Naive thymus-derived CD4-positive, alpha-beta T cell (primary cell): ENCODE results near the gene TNNI3K. TPM values are rescaled to one million over a fixed set of nuclear protein-coding genes. Genes with fewer than 3 reads are reported as not detected.

Experiments
- ATAC-seq: fragments of 150-1000 bp; cut with Tn5 transposase; 2 replicates; pipeline ENCODE4 v1.10.0; 2021; ENCODE audit warnings: mild to moderate bottlenecking, moderate library complexity
- CTCF ChIA-PET: fragments of 350-600 bp; sonication (Branson Sonifier 250); formaldehyde crosslinking; loops from one replicate; lab custom pipeline; 2021; ENCODE audit warnings: antibody characterized with exemption; lab: Charles Lee
- POLR2A ChIA-PET: fragments of 350-600 bp; sonication (Branson Sonifier 250); formaldehyde crosslinking; loops from one replicate; lab custom pipeline; 2021; ENCODE audit warnings: antibody characterized with exemption, inconsistent platforms; lab: Charles Lee
- DNase-seq, 9 donors: peaks; one replicate each; pipeline versions ENCODE4 v3.0.0 to v3.0.0-alpha.2; 2020 to 2022; ENCODE audit warnings: mixed read lengths in 1 of 9
- H3K27ac ChIP-seq: one replicate; pipeline ENCODE4 v1.7.0; 2013; ENCODE audit warnings: mild to moderate bottlenecking, low read depth, low read length, moderate library complexity
- H3K27me3 ChIP-seq, 2 donors: one replicate each; pipeline ENCODE4 v1.7.0; 2013; ENCODE audit warnings: low read length in 2 of 2, mild to moderate bottlenecking in 2 of 2, moderate library complexity in 2 of 2; ENCODE audit not compliant: control insufficient read depth in 2 of 2, insufficient read depth in 2 of 2
- H3K36me3 ChIP-seq, 3 experiments: 1 replicate in 2 of 3; 2 replicates in 1 of 3; pipeline ENCODE4 v1.7.0; 2013; ENCODE audit warnings: low read length in 3 of 3, mild to moderate bottlenecking in 3 of 3, moderate library complexity in 1 of 3; ENCODE audit not compliant: insufficient read depth in 3 of 3, control insufficient read depth in 2 of 3
- H3K4me1 ChIP-seq, 2 donors: one replicate each; pipeline ENCODE4 v1.7.0; 2013; ENCODE audit warnings: low read length in 2 of 2, mild to moderate bottlenecking in 2 of 2, moderate library complexity in 1 of 2; ENCODE audit not compliant: control insufficient read depth in 2 of 2, insufficient read depth in 2 of 2
- H3K4me3 ChIP-seq: 2 replicates; pipeline ENCODE4 v1.7.0; 2013; ENCODE audit warnings: mild to moderate bottlenecking, low read length
- H3K9me3 ChIP-seq, 3 experiments: 1 replicate in 2 of 3; 2 replicates in 1 of 3; pipeline ENCODE4 v1.7.0; 2013; ENCODE audit warnings: low read length in 3 of 3; ENCODE audit not compliant: control insufficient read depth in 2 of 3
- H3K27ac Mint-ChIP-seq, 9 donors: one replicate each; pipeline ENCODE4 v1.8.0; 2020 to 2022; ENCODE audit warnings: mixed read lengths in 9 of 9, mild to moderate bottlenecking in 8 of 9, moderate library complexity in 5 of 9, inconsistent platforms in 2 of 9
- H3K27me3 Mint-ChIP-seq, 5 donors: one replicate each; pipeline ENCODE4 v1.8.0; 2021 to 2022; ENCODE audit warnings: mixed read lengths in 5 of 5, mild to moderate bottlenecking in 1 of 5
- H3K36me3 Mint-ChIP-seq, 5 donors: one replicate each; pipeline ENCODE4 v1.8.0; 2020 to 2022; ENCODE audit warnings: mixed read lengths in 5 of 5, mild to moderate bottlenecking in 3 of 5, inconsistent platforms in 1 of 5
- H3K4me1 Mint-ChIP-seq, 7 donors: one replicate each; pipeline ENCODE4 v1.8.0; 2020 to 2022; ENCODE audit warnings: mixed read lengths in 7 of 7, mild to moderate bottlenecking in 3 of 7, inconsistent platforms in 1 of 7
- H3K4me3 Mint-ChIP-seq, 10 donors: one replicate each; pipeline ENCODE4 v1.8.0; 2020 to 2022; ENCODE audit warnings: mild to moderate bottlenecking in 10 of 10, mixed read lengths in 10 of 10, moderate library complexity in 6 of 10, inconsistent platforms in 2 of 10
- H3K9me3 Mint-ChIP-seq, 11 donors: one replicate each; pipeline ENCODE4 v1.8.0; 2020 to 2022; ENCODE audit warnings: mixed read lengths in 11 of 11, mild to moderate bottlenecking in 4 of 11, inconsistent platforms in 1 of 11, moderate library complexity in 1 of 11
- intact Hi-C, 2 donors: fragments of 100-400 bp; cut with micrococcal nuclease; formaldehyde crosslinking; loops; one replicate each; pipeline ENCODE4 v1.15.1; 2023
- polyA plus RNA-seq, 2 donors: library from polyadenylated mRNA; unstranded; fragments of 300-500 nt; fragmentation: Illumina TruSeq; gene quantifications; one replicate each; pipeline ENCODE4 v1.2.3, GENCODE V29; 2021
- total RNA-seq, 6 experiments: library from RNA in 5 of 6; stranded (reverse) in 5 of 6; gene quantifications; 1 replicate in 5 of 6; 2 replicates in 1 of 6; pipeline ENCODE4 v1.2.3 and lab custom pipeline; 2021 to 2026

The TNNI3K gene
- total and polyA plus RNA-seq, 7 experiments from 2014 or later, result 0.41 TPM; not detected in 6

DNA sequence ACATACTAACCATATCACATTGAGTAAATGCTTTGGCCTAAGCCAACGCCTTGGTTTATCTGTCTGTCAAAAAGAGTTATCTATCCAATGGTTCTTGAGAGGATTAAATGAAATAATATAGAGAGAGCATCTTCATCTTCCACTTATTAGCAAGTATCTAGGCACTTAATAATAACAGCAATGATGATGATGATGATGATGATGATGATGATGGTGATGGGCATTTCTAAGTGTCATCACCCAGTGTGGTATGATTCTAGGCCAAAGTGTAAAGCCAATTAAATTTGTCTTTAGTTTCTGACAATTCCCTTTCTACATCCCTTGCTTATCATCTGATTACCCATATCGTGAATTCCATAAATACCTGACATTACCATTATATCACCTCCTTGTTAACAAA is 342.9 kb downstream of the TNNI3K start:
- H3K27me3 Mint-ChIP-seq, result peaks cover 0 to 5% (median 0%) of the 10 kb centered on the region in 5 donors
- intact Hi-C loops, result no loop called here
- H3K4me1 Mint-ChIP-seq, result peaks cover 0 to 2% (median 0%) of the 10 kb centered on the region in 7 donors
- H3K9me3 ChIP-seq, result no peaks in the 10 kb centered on the region
- no peak for ATAC-seq
- no peak overlapping the region for H3K27ac ChIP-seq
- no peaks in the 10 kb centered on the region for H3K4me1 ChIP-seq
- no peaks in the 10 kb centered on the region for H3K27me3 ChIP-seq
- H3K36me3 ChIP-seq, result no peaks in the 10 kb centered on the region
- no peak for DNase-seq
- no peak overlapping the region for H3K4me3 ChIP-seq
- CTCF ChIA-PET, result no interaction called here
- no peaks in the 10 kb centered on the region for H3K36me3 Mint-ChIP-seq
- H3K4me3 Mint-ChIP-seq, result no peak overlapping the region
- H3K27ac Mint-ChIP-seq, result no peak overlapping the region
- H3K9me3 Mint-ChIP-seq, result peaks cover 0 to 3% (median 0%) of the 10 kb centered on the region in 11 donors
- POLR2A ChIA-PET, result no interaction called here

DNA sequence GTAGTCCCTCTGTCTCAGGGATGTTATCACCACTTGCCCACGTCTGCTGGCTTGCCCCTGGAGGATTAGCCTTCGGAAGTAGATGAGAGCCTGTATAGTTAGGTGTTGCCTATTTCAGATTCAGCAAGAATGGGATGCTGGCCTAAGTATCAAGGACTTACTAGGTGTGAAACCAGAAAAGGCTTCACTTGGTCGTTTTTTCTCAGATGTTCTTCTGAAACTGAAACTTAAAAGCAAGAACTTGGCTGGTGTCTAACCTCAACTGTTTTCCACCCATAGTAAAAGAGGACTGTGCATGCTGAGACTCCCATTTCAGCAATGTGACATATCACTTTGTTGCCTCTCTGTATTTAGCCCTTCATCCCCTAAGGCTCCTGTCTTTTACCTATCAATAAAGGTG is 344.2 kb downstream of the TNNI3K start:
- DNase-seq, result no peak
- no peak overlapping the region for H3K27ac Mint-ChIP-seq

DNA sequence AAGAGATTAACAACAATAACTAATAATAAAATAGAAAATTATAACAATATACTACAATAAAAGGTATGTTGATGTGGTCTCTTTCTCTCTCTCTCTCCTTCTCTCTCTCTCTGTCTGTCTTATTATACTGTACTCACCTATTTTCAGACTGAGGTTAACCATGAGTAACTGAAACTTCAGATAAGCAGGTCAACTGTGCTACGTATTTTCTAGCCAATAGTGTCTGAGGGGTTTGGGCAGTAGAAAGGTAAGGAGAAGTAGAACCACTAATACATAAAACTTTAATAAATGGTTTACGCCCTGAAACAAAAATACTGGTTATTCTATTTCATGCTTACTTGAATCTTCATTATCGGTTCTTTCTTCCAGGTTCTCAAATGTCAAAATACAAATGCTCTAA is 348.2 kb downstream of the TNNI3K start:
- Histone ChIP-seq H3K27ac (no peak overlapping the region), H3K36me3 (no peaks in the 10 kb centered on the region), H3K9me3 (no peaks in the 10 kb centered on the region), H3K4me3 (no peak overlapping the region), H3K27me3 (no peaks in the 10 kb centered on the region), H3K4me1 (no peaks in the 10 kb centered on the region)
- Mint-ChIP-seq H3K27me3 (peaks cover 0 to 8% (median 3%) of the 10 kb centered on the region in 5 donors), H3K27ac (no peak overlapping the region), H3K36me3 (no peaks in the 10 kb centered on the region), H3K4me3 (no peak overlapping the region), H3K9me3 (no peaks in the 10 kb centered on the region), H3K4me1 (peaks cover 0 to 5% (median 0%) of the 10 kb centered on the region in 7 donors)
- DNase-seq (no peak), ATAC-seq (no peak)
- intact Hi-C loops, result no loop called here
- ChIA-PET POLR2A (no interaction called here), CTCF (no interaction called here)

More for the DNA sequence above, 344.2 kb downstream of the TNNI3K start:
- Histone ChIP-seq H3K9me3 (no peaks in the 10 kb centered on the region), H3K4me1 (no peaks in the 10 kb centered on the region), H3K36me3 (no peaks in the 10 kb centered on the region), H3K27me3 (no peaks in the 10 kb centered on the region), H3K4me3 (no peak overlapping the region), H3K27ac (no peak overlapping the region)
- Mint-ChIP-seq H3K36me3 (no peaks in the 10 kb centered on the region), H3K9me3 (peaks cover 0 to 3% (median 0%) of the 10 kb centered on the region in 11 donors), H3K27me3 (peaks cover 0 to 12% (median 0%) of the 10 kb centered on the region in 5 donors), H3K4me1 (peaks cover 0 to 2% (median 0%) of the 10 kb centered on the region in 7 donors), H3K4me3 (no peak overlapping the region)
- intact Hi-C loops, result no loop called here
- POLR2A ChIA-PET, result no interaction called here
- CTCF ChIA-PET, result interaction anchor here (0.5 kb wide), 1 partner anchor 8 kb away, joined by 3 read pairs; no protein-coding TSS in a partner anchor
- peak; percentile 34 for ATAC-seq

DNA sequence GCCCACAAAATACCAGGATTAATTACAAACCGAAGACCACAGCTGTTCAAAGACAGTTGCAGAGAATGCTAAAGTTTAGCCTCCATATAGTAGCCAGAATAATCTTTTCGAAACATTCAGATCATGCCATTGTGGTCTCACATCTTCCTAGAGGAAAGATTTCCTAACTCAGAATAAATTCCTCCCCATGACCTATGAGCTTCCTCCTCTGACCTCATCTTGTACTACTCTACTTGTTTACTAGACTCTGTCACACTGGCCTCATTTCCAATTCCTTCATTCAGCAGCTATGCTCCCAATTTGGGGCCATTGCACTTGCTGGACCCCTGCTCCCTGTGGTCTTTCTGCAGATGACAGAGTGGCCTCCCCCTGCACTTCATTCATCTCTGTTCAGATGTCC is 349.0 kb downstream of the TNNI3K start:
- POLR2A ChIA-PET, result no interaction called here
- CTCF ChIA-PET, result no interaction called here
- no peak overlapping the region for H3K4me3 Mint-ChIP-seq

DNA sequence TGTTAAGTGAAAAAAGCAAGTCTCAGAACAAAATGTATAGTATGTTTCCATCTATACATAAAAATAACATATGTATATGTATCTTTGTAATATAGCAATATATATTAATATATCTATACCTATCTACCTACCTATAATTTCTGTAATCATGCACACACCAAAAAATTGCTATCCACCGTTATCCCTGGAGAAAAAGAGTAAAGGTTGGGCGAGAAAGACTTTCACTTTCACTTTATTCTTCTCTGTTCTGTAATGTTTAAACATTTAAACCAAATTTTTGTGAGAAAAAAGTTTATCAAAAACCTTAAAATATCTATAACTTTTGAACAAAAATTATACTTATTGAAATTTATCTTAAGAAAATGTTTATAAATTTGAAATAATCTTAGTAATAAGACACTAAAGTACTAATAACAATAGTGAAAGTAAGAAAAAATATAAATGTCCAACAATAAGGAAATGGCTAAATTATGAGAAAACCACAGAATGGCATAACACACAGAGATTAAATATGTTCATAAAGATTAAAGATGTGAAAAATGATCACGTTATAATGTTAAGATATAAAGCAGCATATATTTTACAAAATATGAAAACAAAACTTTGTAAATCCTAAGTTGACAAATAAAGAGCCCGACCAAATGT is 351.2 kb downstream of the TNNI3K start:
- H3K27me3 ChIP-seq, result no peaks in the 10 kb centered on the region
- Mint-ChIP-seq H3K9me3 (peaks cover 0 to 2% (median 0%) of the 10 kb centered on the region in 11 donors), H3K27ac (no peak overlapping the region), H3K4me3 (peak overlapping the region in 4 of 10 donors; percentile 2 to 49 (median 26)), H3K36me3 (no peaks in the 10 kb centered on the region), H3K27me3 (peaks cover 0 to 10% (median 8%) of the 10 kb centered on the region in 5 donors), H3K4me1 (peaks cover 0 to 5% (median 0%) of the 10 kb centered on the region in 7 donors)
- H3K9me3 ChIP-seq, result no peaks in the 10 kb centered on the region
- CTCF ChIA-PET, result no interaction called here
- intact Hi-C loops, result no loop called here
- no peaks in the 10 kb centered on the region for H3K36me3 ChIP-seq
- no peak overlapping the region for H3K27ac ChIP-seq
- POLR2A ChIA-PET, result interaction anchor here (0.6 kb wide), 1 partner anchor 64 kb away, joined by 6 read pairs; no protein-coding TSS in a partner anchor
- ATAC-seq, result no peak
- H3K4me1 ChIP-seq, result no peaks in the 10 kb centered on the region
- DNase-seq, result no peak
- no peak overlapping the region for H3K4me3 ChIP-seq

More for the DNA sequence above, 349.0 kb downstream of the TNNI3K start:
- intact Hi-C loops, result no loop called here
- DNase-seq, result no peak
- H3K4me1 Mint-ChIP-seq, result peaks cover 0 to 5% (median 0%) of the 10 kb centered on the region in 7 donors
- Histone ChIP-seq H3K36me3 (no peaks in the 10 kb centered on the region), H3K4me1 (no peaks in the 10 kb centered on the region), H3K27me3 (no peaks in the 10 kb centered on the region), H3K4me3 (no peak overlapping the region), H3K27ac (no peak overlapping the region), H3K9me3 (no peaks in the 10 kb centered on the region)
- peaks cover 0 to 8% (median 3%) of the 10 kb centered on the region in 5 donors for H3K27me3 Mint-ChIP-seq
- H3K9me3 Mint-ChIP-seq, result no peaks in the 10 kb centered on the region
- no peak for ATAC-seq
- H3K27ac Mint-ChIP-seq, result no peak overlapping the region
- no peaks in the 10 kb centered on the region for H3K36me3 Mint-ChIP-seq

DNA sequence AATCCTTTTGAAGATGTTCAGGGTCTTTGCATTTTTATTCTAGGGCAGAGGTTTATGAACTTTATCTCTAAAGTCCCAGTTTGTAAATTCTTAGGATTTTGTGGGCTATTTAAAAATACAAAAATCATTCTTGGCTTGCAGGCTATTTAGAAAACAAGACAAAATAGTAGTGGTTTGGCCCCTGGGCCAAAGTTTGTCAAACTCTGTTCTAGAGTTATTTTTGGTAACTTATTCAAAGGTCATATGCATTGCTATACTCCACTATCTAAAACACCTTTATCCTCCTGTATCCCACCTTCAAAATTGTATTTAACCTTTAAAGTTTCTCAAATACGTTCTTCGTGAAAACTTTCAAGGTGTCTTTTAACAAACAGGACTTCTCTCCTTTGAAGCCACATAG is 352.7 kb downstream of the TNNI3K start:
- H3K27ac Mint-ChIP-seq, result no peak overlapping the region
- H3K4me1 Mint-ChIP-seq, result peaks cover 0 to 5% (median 0%) of the 10 kb centered on the region in 7 donors
- Histone ChIP-seq H3K4me1 (no peaks in the 10 kb centered on the region), H3K36me3 (no peaks in the 10 kb centered on the region), H3K4me3 (no peak overlapping the region), H3K27me3 (peaks cover 0 to 3% of the 10 kb centered on the region in 2 donors), H3K9me3 (no peaks in the 10 kb centered on the region), H3K27ac (no peak overlapping the region)
- ATAC-seq (no peak), DNase-seq (no peak)
- peaks cover 0 to 10% (median 8%) of the 10 kb centered on the region in 5 donors for H3K27me3 Mint-ChIP-seq
- no peaks in the 10 kb centered on the region for H3K36me3 Mint-ChIP-seq
- H3K4me3 Mint-ChIP-seq, result no peak overlapping the region
- ChIA-PET CTCF (no interaction called here), POLR2A (no interaction called here)
- H3K9me3 Mint-ChIP-seq, result peaks cover 0 to 2% (median 0%) of the 10 kb centered on the region in 11 donors
- intact Hi-C loops, result no loop called here

DNA sequence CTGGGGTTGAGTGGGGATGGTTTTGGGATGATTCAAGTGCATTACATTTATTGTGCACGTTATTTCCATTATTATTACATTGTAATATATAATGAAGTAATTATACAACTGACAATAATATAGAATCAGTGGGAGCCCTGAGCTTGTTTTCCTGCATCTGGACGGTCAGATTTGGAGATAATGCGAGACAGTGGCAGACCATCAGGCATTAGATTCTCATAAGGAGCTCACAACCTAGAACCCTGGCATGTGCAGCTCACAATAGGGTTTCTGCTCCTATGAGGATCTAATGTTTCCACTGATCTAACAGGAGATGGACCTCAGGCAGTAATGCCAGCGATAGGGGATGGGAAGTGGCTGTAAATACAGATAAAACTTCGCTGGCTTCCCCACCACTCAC is 355.1 kb downstream of the TNNI3K start:
- Histone ChIP-seq H3K27ac (no peak overlapping the region), H3K4me1 (no peaks in the 10 kb centered on the region), H3K9me3 (no peaks in the 10 kb centered on the region), H3K36me3 (no peaks in the 10 kb centered on the region), H3K27me3 (peaks cover 0 to 3% of the 10 kb centered on the region in 2 donors), H3K4me3 (no peak overlapping the region)
- H3K9me3 Mint-ChIP-seq, result peaks cover 0 to 6% (median 0%) of the 10 kb centered on the region in 11 donors
- H3K4me3 Mint-ChIP-seq, result no peak overlapping the region
- H3K27me3 Mint-ChIP-seq, result peaks cover 0 to 8% (median 3%) of the 10 kb centered on the region in 5 donors
- H3K4me1 Mint-ChIP-seq, result peaks cover 0 to 5% (median 0%) of the 10 kb centered on the region in 7 donors
- no peak for DNase-seq
- ATAC-seq, result no peak
- ChIA-PET POLR2A (no interaction called here), CTCF (no interaction called here)
- no peak overlapping the region for H3K27ac Mint-ChIP-seq
- H3K36me3 Mint-ChIP-seq, result no peaks in the 10 kb centered on the region
- intact Hi-C loops, result no loop called here
